AG04449 (cell line): ENCODE results near the gene ARFGEF3.
"Not testable (repeated sequence)": the region's sequence is repeated elsewhere in the genome, so short reads cannot be mapped to it uniquely, and the experiment has no call there.

Source experiments
- CTCF ChIA-PET: fragments of 350-600 bp; formaldehyde crosslinking; extraction: SDS; loops from one replicate; lab custom pipeline; 2021; ENCODE audit warnings: antibody characterized with exemption; lab: Yijun Ruan, JAX
- POLR2A ChIA-PET: fragments of 400-600, 350-600 bp; formaldehyde crosslinking; extraction: SDS; loops from one replicate; lab custom pipeline; 2020; ENCODE audit warnings: antibody characterized with exemption, inconsistent platforms; lab: Yijun Ruan, JAX
- DNase-seq: peaks from one replicate; pipeline ENCODE4 v3.0.0-alpha.2; 2010; ENCODE audit warnings: low read depth, low spot score
- H3K4me3 ChIP-seq: 2 replicates; pipeline ENCODE4 v1.5.1; 2011; ENCODE audit warnings: low read depth, mild to moderate bottlenecking, control low read depth, low read length
- CTCF ChIP-seq: IDR thresholded peaks from one replicate; pipeline ENCODE4 v1.5.1; 2011; ENCODE audit warnings: mild to moderate bottlenecking, moderate library complexity, low read length, control low read depth, inconsistent platforms; ENCODE audit not compliant: insufficient read depth; ENCODE audit errors: missing control alignments

ARFGEF3 gene

GRCh38 chr6:138357928-138358327 is 196.2 kb downstream of the ARFGEF3 start:
- CTCF ChIA-PET = no interaction called here
- no peak for TF ChIP-seq CTCF
- POLR2A ChIA-PET = no interaction called here
- no peak for DNase-seq
- no peak overlapping the region for H3K4me3 ChIP-seq

- CTCF ChIA-PET, DNase-seq, H3K4me3 ChIP-seq, POLR2A ChIA-PET: not testable (repeated sequence)
These were observed 206.9 kb downstream of the ARFGEF3 start for GRCh38 chr6:138368684-138369083.

DNA sequence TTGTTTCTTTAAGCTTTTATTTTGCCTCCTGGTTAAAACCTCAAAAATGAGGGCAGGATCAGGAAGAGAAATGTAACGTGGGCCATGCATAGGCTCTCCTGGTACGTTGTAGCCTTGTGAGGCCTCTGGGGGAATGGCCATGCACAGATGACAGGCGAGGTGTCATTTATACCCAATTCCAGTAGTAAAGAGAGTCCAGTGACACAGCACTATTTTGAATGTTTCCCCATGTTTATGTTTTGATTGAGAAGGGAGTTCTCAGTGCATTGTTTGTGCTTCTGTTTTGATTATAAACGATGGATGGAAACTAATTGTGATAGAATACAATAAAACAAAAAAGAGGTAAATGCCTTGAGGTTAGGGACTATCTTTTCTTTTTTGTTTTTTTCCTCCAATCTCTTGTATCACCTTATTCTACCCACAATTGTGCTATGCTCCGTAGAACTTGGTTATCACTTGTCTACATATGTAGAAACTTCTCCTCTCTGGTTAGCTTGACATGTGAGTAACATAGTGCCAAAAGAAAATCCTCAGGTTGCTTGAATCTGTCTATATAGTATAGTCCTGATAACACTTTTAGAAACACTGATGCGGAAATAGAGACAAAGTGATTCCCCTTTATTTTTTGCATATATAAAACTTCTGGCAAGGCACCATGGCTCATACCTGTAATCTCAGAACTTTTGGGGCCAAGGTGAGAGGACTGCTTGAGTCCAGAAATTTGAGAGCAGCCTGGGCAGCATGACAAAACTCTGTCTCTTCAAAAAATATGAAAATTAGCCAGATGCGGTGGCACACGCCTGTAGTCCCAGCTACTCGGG is 209.1 kb downstream of the ARFGEF3 start:
- DNase-seq = no peak
- POLR2A ChIA-PET = no interaction called here
- CTCF ChIA-PET = no interaction called here
- no peak for TF ChIP-seq CTCF
- H3K4me3 ChIP-seq = no peak overlapping the region

DNA sequence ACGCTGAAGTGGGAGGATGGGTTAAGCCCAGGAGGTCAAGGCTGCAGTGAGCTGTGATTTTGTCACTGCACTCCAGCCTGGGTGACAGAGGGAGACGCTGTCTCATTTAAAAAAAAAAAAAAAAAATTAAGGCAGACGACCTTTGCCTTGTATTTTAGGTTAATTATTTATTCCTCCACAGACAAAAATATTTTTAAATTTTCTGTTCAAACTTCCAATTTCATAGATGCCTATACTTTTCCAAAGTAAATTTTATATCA is 209.6 kb downstream of the ARFGEF3 start:
- DNase-seq = no peak
- ChIA-PET POLR2A (no interaction called here), CTCF (no interaction called here)
- TF ChIP-seq CTCF = no peak
- no peak overlapping the region for H3K4me3 ChIP-seq

- H3K4me3 ChIP-seq = no peak overlapping the region
- POLR2A ChIA-PET = no interaction called here
- DNase-seq = no peak
- TF ChIP-seq CTCF = no peak
- CTCF ChIA-PET = no interaction called here
These were observed 210.0 kb downstream of the ARFGEF3 start for GRCh38 chr6:138371720-138372119.

DNA sequence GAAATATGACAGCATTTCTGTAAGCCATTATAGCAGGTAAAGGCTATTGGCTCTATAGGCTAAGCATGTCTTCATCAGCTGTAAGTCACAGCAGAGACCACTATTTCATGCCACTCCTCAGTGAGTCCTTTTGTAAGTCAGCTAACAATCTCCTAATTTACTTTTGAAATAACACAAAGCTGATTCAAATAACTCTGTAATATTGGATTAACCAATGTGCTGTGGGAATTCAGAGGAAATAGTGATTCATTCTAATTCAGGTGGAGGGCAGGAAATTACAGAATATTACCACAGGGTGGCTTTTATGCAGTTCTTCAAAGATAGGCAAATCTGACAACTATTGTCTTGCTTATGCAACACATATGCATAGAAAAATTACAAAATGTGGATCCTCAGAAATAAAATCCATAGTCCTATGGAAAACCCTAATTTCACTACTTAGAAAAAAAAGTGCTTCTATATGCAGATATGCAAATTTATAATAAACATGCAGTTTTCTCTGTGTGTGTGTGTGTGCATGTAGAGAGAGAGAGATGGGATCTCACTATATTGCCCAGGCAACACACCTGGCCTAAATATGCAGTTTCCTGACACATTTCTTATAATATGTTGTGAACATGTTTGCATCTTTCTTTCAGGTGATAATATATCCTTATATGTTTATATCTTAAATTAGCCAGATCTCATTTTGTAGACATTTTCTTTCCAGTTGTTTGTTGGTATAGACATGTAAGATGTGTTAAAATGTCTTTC is 211.1 kb downstream of the ARFGEF3 start:
- ChIA-PET POLR2A (no interaction called here), CTCF (no interaction called here)
- TF ChIP-seq CTCF = no peak
- DNase-seq = no peak
- H3K4me3 ChIP-seq = no peak overlapping the region
